HFF-Myc (cell line): ENCODE measurements around the gene TOP2A.
"Not testable (repeated sequence)": the region's sequence is repeated elsewhere in the genome, so short reads cannot be mapped to it uniquely, and the experiment has no call there.

Source experiments
- DNase-seq: peaks from one replicate; pipeline ENCODE4 v3.0.0-alpha.2; 2011; ENCODE audit warnings: low read depth; ENCODE audit errors: extremely low read depth
- H3K4me3 ChIP-seq: replicated peaks from 2 replicates; pipeline ENCODE4 v1.5.1; 2011; ENCODE audit warnings: low read depth, mild to moderate bottlenecking, control low read depth, low read length
- CTCF ChIP-seq: IDR thresholded peaks from 2 replicates; pipeline ENCODE4 v1.5.1; 2012; ENCODE audit warnings: mild to moderate bottlenecking, low read depth, low read length, control low read depth; ENCODE audit errors: missing control alignments

TOP2A gene

GRCh38 chr17:40373324-40373723 lies 44.4 kb downstream of the TOP2A start:
- H3K4me3 ChIP-seq, result no peak overlapping the region
- no peak for TF ChIP-seq CTCF
- DNase-seq, result no peak

- not testable (repeated sequence) for H3K4me3 ChIP-seq, DNase-seq
These were observed 45.1 kb downstream of the TOP2A start for GRCh38 chr17:40372644-40373043.

GRCh38 chr17:40372031-40372430 lies 45.7 kb downstream of the TOP2A start:
- no peak for DNase-seq
- H3K4me3 ChIP-seq, result no peak overlapping the region
- TF ChIP-seq CTCF, result no peak

GRCh38 chr17:40371261-40371929 lies 46.3 kb downstream of the TOP2A start:
- TF ChIP-seq CTCF, result no peak
- H3K4me3 ChIP-seq, result no peak overlapping the region
- DNase-seq, result no peak

- no peak overlapping the region for H3K4me3 ChIP-seq
- no peak for TF ChIP-seq CTCF
- no peak for DNase-seq
These were observed 47.8 kb downstream of the TOP2A start for GRCh38 chr17:40369923-40370322.

GRCh38 chr17:40367728-40368127 lies 50.0 kb downstream of the TOP2A start:
- H3K4me3 ChIP-seq, DNase-seq: not testable (repeated sequence)

- H3K4me3 ChIP-seq, result no peak overlapping the region
- TF ChIP-seq CTCF, result no peak
- no peak for DNase-seq
These were observed 50.7 kb downstream of the TOP2A start for GRCh38 chr17:40366861-40367518.
